Left forelimb (tissue), 1 donor: ENCODE results near the gene MSX2.

Experiments used
- DNase-seq: peaks from one replicate; pipeline ENCODE4 v3.0.0-alpha.2; 2018; ENCODE audit warnings: low spot score

Gene MSX2

DNA sequence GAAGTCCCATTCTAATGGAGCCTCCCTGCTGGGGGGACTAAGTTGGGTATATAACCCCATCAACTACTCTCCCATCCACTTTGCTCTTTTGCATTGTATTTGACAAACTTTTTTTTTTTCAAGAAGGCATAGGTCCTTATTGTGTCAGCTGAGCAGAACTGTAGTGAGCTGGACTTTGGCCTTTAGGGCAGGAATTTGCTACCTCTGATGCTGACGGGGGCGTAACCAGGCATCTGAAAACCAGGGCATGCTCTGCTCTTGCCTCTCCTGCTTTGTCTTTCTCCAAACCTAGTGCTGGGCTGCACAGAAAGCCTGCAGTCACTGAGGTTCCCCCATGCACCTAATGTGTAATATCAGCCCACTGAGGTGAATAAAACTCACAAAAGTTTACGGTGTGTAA, 49.0 kb downstream of the MSX2 start:
- DNase-seq = no peak

DNA sequence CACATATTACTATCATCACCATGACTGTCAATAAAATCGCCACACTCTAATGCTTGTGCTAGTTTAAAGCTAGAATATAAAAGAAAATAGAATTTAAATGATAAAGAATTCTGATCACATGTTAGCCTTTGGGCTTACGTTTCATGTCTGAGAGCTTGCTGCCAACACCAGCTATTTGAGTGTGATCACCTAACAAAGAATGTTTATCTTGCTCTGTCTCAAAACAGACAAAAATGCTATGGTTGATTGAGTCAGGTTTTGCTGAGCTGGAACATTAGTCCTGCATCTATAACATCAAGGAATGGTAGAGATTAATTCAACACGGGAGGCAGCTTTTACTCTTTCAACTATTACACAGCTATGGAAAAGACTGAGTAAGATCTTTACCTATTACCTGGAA, 50.7 kb downstream of the MSX2 start:
- DNase-seq = no peak

DNA sequence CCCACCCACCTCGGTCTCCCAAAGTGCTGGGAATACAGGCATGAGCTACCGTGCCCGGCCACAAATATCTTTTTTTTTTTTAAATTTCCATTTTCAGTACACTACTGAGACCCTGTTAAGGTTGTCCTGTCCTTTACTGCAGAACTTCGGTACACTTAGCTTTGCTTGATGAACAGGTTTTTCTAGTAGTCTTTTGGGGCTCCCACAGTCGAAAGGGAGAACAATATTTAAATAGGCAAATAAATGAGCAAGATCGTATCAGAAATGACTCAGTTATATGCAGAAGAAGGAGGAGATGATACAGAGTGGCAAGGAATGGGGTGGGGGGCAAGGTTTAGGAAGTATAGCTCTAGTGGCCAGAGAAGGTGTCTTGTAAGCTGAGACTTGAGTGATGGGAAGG, 52.7 kb downstream of the MSX2 start:
- DNase-seq = no peak

DNA sequence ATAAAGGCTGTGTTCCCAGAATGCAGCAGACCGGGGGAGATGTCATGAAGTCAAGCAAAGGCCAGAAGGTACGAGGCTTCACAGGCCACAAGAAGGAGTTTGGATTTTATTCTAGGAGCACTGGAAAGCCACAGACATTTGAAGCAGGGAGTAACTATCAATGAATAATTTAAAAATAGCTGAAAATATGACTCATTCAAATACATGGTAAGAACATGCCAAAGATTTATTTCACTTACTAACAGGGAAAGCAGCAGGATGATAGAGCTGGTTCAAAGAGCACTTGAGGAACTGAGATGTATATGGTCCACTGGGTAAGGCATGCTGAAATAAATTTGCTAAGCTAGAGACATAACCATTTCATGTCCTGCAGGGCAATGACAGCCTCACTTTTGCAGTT, 53.2 kb downstream of the MSX2 start:
- DNase-seq = no peak
